Keratinocyte (primary cell): ENCODE results near the gene FBLN1. TPM values are rescaled to one million over a fixed set of nuclear protein-coding genes. Genes with fewer than 3 reads are reported as not detected.

Source experiments
- DNase-seq: peaks from one replicate; pipeline ENCODE4 v3.0.0-alpha.2; 2011; ENCODE audit warnings: low read depth, missing footprints, low spot score
- FAIRE-seq: peaks from 2 replicates; lab custom pipeline; 2011; peaks lifted over from hg19 to GRCh38; lab: Jason Lieb, UNC
- H2AFZ ChIP-seq: 2 replicates; pipeline ENCODE4 v1.6.0; 2012; ENCODE audit warnings: low read length, control low read depth, inconsistent platforms; ENCODE audit not compliant: control insufficient read depth
- H3K27ac ChIP-seq: 2 replicates; pipeline ENCODE4 v1.5.1; 2011; ENCODE audit warnings: low read length; ENCODE audit not compliant: control insufficient read depth, insufficient read depth
- H3K27me3 ChIP-seq: 3 replicates; pipeline ENCODE4 v1.6.0; 2011; ENCODE audit warnings: low read length; ENCODE audit not compliant: control insufficient read depth, insufficient read depth; ENCODE audit errors: extremely low read depth
- H3K36me3 ChIP-seq, 2 experiments: 2 replicates in 1 of 2; 3 replicates in 1 of 2; pipeline ENCODE4 v1.5.1; 2011; ENCODE audit warnings: low read length in 2 of 2, mild to moderate bottlenecking in 1 of 2; ENCODE audit not compliant: control insufficient read depth in 2 of 2, insufficient read depth in 2 of 2; ENCODE audit errors: extremely low read depth in 1 of 2
- H3K4me1 ChIP-seq: 3 replicates; pipeline ENCODE4 v1.5.1; 2011; ENCODE audit warnings: low read length; ENCODE audit not compliant: control insufficient read depth, insufficient read depth; ENCODE audit errors: extremely low read depth
- H3K4me2 ChIP-seq: 3 replicates; pipeline ENCODE4 v1.6.0; 2011; ENCODE audit warnings: low read depth, low read length; ENCODE audit not compliant: control insufficient read depth, insufficient read depth; ENCODE audit errors: extremely low read depth
- H3K4me3 ChIP-seq, 3 experiments: fragments of 200-600 bp in 1 of 3; sonication (generic) in 1 of 3; 2 replicates in 2 of 3; 3 replicates in 1 of 3; pipeline ENCODE4 v1.5.1; 2011 to 2016; ENCODE audit warnings: low read length in 3 of 3, mild to moderate bottlenecking in 3 of 3, control low read depth in 2 of 3, inconsistent platforms in 1 of 3, low read depth in 1 of 3, mixed read lengths in 1 of 3, mixed run types in 1 of 3, moderate library complexity in 1 of 3; ENCODE audit not compliant: control insufficient read depth in 2 of 3, insufficient read depth in 2 of 3; ENCODE audit errors: extremely low read depth in 1 of 3
- H3K79me2 ChIP-seq: 2 replicates; pipeline ENCODE4 v1.6.0; 2012; ENCODE audit warnings: low read length; ENCODE audit not compliant: control insufficient read depth, insufficient read depth
- H3K9ac ChIP-seq: 3 replicates; pipeline ENCODE4 v1.6.0; 2011; ENCODE audit warnings: low read length; ENCODE audit not compliant: control insufficient read depth, insufficient read depth; ENCODE audit errors: extremely low read depth
- H3K9me1 ChIP-seq: 3 replicates; pipeline ENCODE4 v1.6.0; 2011; ENCODE audit warnings: low read length; ENCODE audit not compliant: control insufficient read depth, insufficient read depth; ENCODE audit errors: extremely low read depth
- H3K9me3 ChIP-seq: 2 replicates; pipeline ENCODE4 v1.5.1; 2012; ENCODE audit warnings: low read depth, low read length; ENCODE audit not compliant: control insufficient read depth
- H4K20me1 ChIP-seq: 3 replicates; pipeline ENCODE4 v1.6.0; 2011; ENCODE audit warnings: low read length; ENCODE audit not compliant: control insufficient read depth, insufficient read depth; ENCODE audit errors: extremely low read depth
- EZH2 ChIP-seq: IDR thresholded peaks from one replicate; pipeline ENCODE4 v1.6.1; 2012; ENCODE audit warnings: inconsistent platforms, mild to moderate bottlenecking, low read length, moderate library complexity
- dilution Hi-C: fragments of 300-500 bp; cut with MboI; formaldehyde crosslinking; loops from one replicate; pipeline ENCODE4 v1.7.0; 2020; ENCODE audit warnings: low sequenced_read_pairs; ENCODE audit not compliant: extremely low pct_ligation_motif_present
- polyA plus RNA-seq, 5 experiments: library from polyadenylated mRNA; depleted of rRNA in 3 of 5; stranded (reverse) in 3 of 5; stranded (forward) in 1 of 5; unstranded in 1 of 5; fragments of >200 nt; gene quantifications; 1 replicate in 1 of 5; 2 replicates in 3 of 5; 3 replicates in 1 of 5; pipeline versions ENCODE4 v1.2.1 to v1.2.3, GENCODE V29; 2011 to 2012; ENCODE audit warnings: missing spikeins in 2 of 5, low read depth in 1 of 5, low replicate concordance in 1 of 5
- TF ChIP-seq, protein P1 (sequence below), 3 experiments: IDR thresholded peaks in 1 of 3; conservative IDR thresholded peaks in 1 of 3; optimal IDR thresholded peaks in 1 of 3; 2 replicates in 2 of 3; 3 replicates in 1 of 3; pipeline versions ENCODE3 to v1.5.1; 2011; ENCODE audit warnings: low read length in 3 of 3, mild to moderate bottlenecking in 3 of 3, moderate library complexity in 2 of 3, control low read depth in 1 of 3, inconsistent platforms in 1 of 3; ENCODE audit not compliant: insufficient read depth in 2 of 3; ENCODE audit errors: extremely low read depth in 1 of 3

Gene FBLN1
- polyA plus RNA-seq, 1 donor (not counting 4 experiments of a cell fraction or from before 2014, with no cell fraction given) = 13.7 TPM

DNA sequence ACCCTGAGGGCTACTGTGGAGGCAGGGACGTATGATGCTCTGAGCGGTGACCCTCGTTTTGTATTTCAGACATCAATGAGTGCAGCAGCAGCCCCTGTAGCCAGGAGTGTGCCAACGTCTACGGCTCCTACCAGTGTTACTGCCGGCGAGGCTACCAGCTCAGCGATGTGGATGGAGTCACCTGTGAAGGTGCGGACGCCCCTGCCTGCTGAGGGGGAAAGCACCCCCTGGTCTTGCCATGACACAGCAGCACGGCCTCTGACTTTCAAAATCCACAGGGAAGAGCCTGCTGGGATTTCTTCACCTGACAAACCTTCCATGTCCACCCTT is 44.3 kb downstream of the FBLN1 start:
- Histone ChIP-seq H3K4me1 (peaks cover 27% of the 10 kb centered on the region), H3K9ac (no peak overlapping the region), H3K4me3 (no peak overlapping the region), H4K20me1 (no peaks in the 10 kb centered on the region), H3K27me3 (no peaks in the 10 kb centered on the region), H2AFZ (no peak overlapping the region), H3K4me2 (no peak overlapping the region), H3K27ac (no peak overlapping the region), H3K9me3 (no peaks in the 10 kb centered on the region), H3K79me2 (no peaks in the 10 kb centered on the region), H3K36me3 (peaks cover 0 to 4% of the 10 kb centered on the region in 2 experiments), H3K9me1 (no peaks in the 10 kb centered on the region)
- FAIRE-seq (no peak), DNase-seq (no peak)
- TF ChIP-seq EZH2 = no peak
- TF ChIP-seq, protein P1, sequence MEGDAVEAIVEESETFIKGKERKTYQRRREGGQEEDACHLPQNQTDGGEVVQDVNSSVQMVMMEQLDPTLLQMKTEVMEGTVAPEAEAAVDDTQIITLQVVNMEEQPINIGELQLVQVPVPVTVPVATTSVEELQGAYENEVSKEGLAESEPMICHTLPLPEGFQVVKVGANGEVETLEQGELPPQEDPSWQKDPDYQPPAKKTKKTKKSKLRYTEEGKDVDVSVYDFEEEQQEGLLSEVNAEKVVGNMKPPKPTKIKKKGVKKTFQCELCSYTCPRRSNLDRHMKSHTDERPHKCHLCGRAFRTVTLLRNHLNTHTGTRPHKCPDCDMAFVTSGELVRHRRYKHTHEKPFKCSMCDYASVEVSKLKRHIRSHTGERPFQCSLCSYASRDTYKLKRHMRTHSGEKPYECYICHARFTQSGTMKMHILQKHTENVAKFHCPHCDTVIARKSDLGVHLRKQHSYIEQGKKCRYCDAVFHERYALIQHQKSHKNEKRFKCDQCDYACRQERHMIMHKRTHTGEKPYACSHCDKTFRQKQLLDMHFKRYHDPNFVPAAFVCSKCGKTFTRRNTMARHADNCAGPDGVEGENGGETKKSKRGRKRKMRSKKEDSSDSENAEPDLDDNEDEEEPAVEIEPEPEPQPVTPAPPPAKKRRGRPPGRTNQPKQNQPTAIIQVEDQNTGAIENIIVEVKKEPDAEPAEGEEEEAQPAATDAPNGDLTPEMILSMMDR (optimal IDR thresholded peaks at IDR 0.05 in 1 of 3, IDR thresholded peaks at IDR 0.05 in 1 of 3, conservative IDR thresholded peaks at IDR 0.05 in 1 of 3; ENCODE audit: extremely low read depth in 1 of 3, insufficient read depth in 2 of 3, low read length in 3 of 3) = no peak
- dilution Hi-C loops = no loop called here

GRCh38 chr22:45547731-45548130 is 45.0 kb downstream of the FBLN1 start:
- dilution Hi-C loops = no loop called here
- TF ChIP-seq, protein P1 (optimal IDR thresholded peaks at IDR 0.05 in 1 of 3, IDR thresholded peaks at IDR 0.05 in 1 of 3, conservative IDR thresholded peaks at IDR 0.05 in 1 of 3; ENCODE audit: extremely low read depth in 1 of 3, insufficient read depth in 2 of 3, low read length in 3 of 3) = no peak
- no peak for TF ChIP-seq EZH2
- no peaks in the 10 kb centered on the region for H3K27me3 ChIP-seq
- H3K9me1 ChIP-seq = no peaks in the 10 kb centered on the region
- FAIRE-seq = no peak
- H2AFZ ChIP-seq = no peak overlapping the region
- H3K79me2 ChIP-seq = no peaks in the 10 kb centered on the region
- DNase-seq = no peak
- H3K36me3 ChIP-seq = peaks cover 0 to 4% of the 10 kb centered on the region in 2 experiments
- H3K9me3 ChIP-seq = no peaks in the 10 kb centered on the region
- no peaks in the 10 kb centered on the region for H4K20me1 ChIP-seq
- no peak overlapping the region for H3K27ac ChIP-seq
- no peak overlapping the region for H3K9ac ChIP-seq
- no peak overlapping the region for H3K4me2 ChIP-seq
- H3K4me3 ChIP-seq = no peak overlapping the region
- H3K4me1 ChIP-seq = peaks cover 27% of the 10 kb centered on the region
